ENCODE measurements around the gene PCDHA4. TPM values are rescaled to one million over a fixed set of nuclear protein-coding genes. Genes with fewer than 3 reads are reported as not detected.
"Not testable (repeated sequence)": the region's sequence is repeated elsewhere in the genome, so short reads cannot be mapped to it uniquely, and the experiment has no call there.

The PCDHA4 gene
- total RNA-seq, result not detected

GRCh38 chr5:140806834-140807775 is at the start of gene PCDHA4:
PCDHA4 (plus strand) TSS chr5:140807068.
- Histone ChIP-seq H3K4me3 (ENCODE audit: low read length) (no peak within 1 kb of the TSS), H3K4me1 (ENCODE audit: insufficient read depth, low read length) (no peaks in the 10 kb centered on the region), H3K9me3 (ENCODE audit: low read depth, low read length) (peaks cover 22% of the 10 kb centered on the region), H3K27me3 (ENCODE audit: insufficient read depth, low read length) (peaks cover 15% of the 10 kb centered on the region)

GRCh38 chr5:140764177-140764973 is 42.5 kb upstream of the PCDHA4 start:
- Histone ChIP-seq H3K4me1 (ENCODE audit: insufficient read depth, low read length) (no peaks in the 10 kb centered on the region), H3K27me3 (ENCODE audit: insufficient read depth, low read length) (no peaks in the 10 kb centered on the region), H3K4me3 (ENCODE audit: low read length) (no peak overlapping the region), H3K9me3 (ENCODE audit: low read depth, low read length) (peaks cover 89% of the 10 kb centered on the region)

GRCh38 chr5:140767444-140767843 is 39.4 kb upstream of the PCDHA4 start:
- Histone ChIP-seq H3K9me3 (ENCODE audit: low read depth, low read length) (peaks cover 93% of the 10 kb centered on the region), H3K27me3 (ENCODE audit: insufficient read depth, low read length) (no peaks in the 10 kb centered on the region), H3K4me1 (ENCODE audit: insufficient read depth, low read length) (no peaks in the 10 kb centered on the region), H3K4me3 (ENCODE audit: low read length) (no peak overlapping the region)

GRCh38 chr5:140780512-140780911 is 26.4 kb upstream of the PCDHA4 start:
- no peaks in the 10 kb centered on the region for H3K4me1 ChIP-seq (ENCODE audit: insufficient read depth, low read length)
- H3K27me3 ChIP-seq (ENCODE audit: insufficient read depth, low read length), result peaks cover 7% of the 10 kb centered on the region
- H3K4me3 ChIP-seq (ENCODE audit: low read length), result no peak overlapping the region
- peaks cover 13% of the 10 kb centered on the region for H3K9me3 ChIP-seq (ENCODE audit: low read depth, low read length)

- peaks cover 31% of the 10 kb centered on the region for H3K27me3 ChIP-seq (ENCODE audit: insufficient read depth, low read length)
- no peaks in the 10 kb centered on the region for H3K4me1 ChIP-seq (ENCODE audit: insufficient read depth, low read length)
- peaks cover 46% of the 10 kb centered on the region for H3K9me3 ChIP-seq (ENCODE audit: low read depth, low read length)
- H3K4me3 ChIP-seq (ENCODE audit: low read length), result no peak within 1 kb of the TSS
Measured at GRCh38 chr5:140785905-140786686, 20.8 kb upstream of the PCDHA4 start, which contains the start of gene PCDHA1. PCDHA1 (plus strand) TSS chr5:140786140.

GRCh38 chr5:140787422-140787821 is 19.4 kb upstream of the PCDHA4 start:
- Histone ChIP-seq H3K9me3 (ENCODE audit: low read depth, low read length) (peaks cover 40% of the 10 kb centered on the region), H3K27me3 (ENCODE audit: insufficient read depth, low read length) (peaks cover 34% of the 10 kb centered on the region)
- H3K4me1 ChIP-seq (ENCODE audit: insufficient read depth, low read length); H3K4me3 ChIP-seq (ENCODE audit: low read length): not testable (repeated sequence)

GRCh38 chr5:140787849-140788504 is 18.9 kb upstream of the PCDHA4 start:
- peaks cover 36% of the 10 kb centered on the region for H3K27me3 ChIP-seq (ENCODE audit: insufficient read depth, low read length)
- H3K4me3 ChIP-seq (ENCODE audit: low read length); H3K4me1 ChIP-seq (ENCODE audit: insufficient read depth, low read length): not testable (repeated sequence)
- peaks cover 45% of the 10 kb centered on the region for H3K9me3 ChIP-seq (ENCODE audit: low read depth, low read length)

- Histone ChIP-seq H3K27me3 (ENCODE audit: insufficient read depth, low read length) (peaks cover 51% of the 10 kb centered on the region), H3K4me1 (ENCODE audit: insufficient read depth, low read length) (no peaks in the 10 kb centered on the region), H3K4me3 (ENCODE audit: low read length) (no peak overlapping the region), H3K9me3 (ENCODE audit: low read depth, low read length) (peaks cover 60% of the 10 kb centered on the region)
Measured at GRCh38 chr5:140791089-140791488, 15.8 kb upstream of the PCDHA4 start.

GRCh38 chr5:140794595-140795258 is 12.1 kb upstream of the PCDHA4 start, which contains the start of gene PCDHA2:
PCDHA2 (plus strand) TSS chr5:140794852.
- Histone ChIP-seq H3K27me3 (ENCODE audit: insufficient read depth, low read length) (peaks cover 33% of the 10 kb centered on the region), H3K9me3 (ENCODE audit: low read depth, low read length) (peaks cover 40% of the 10 kb centered on the region)

GRCh38 chr5:140795259-140795641 is 11.6 kb upstream of the PCDHA4 start:
- H3K27me3 ChIP-seq (ENCODE audit: insufficient read depth, low read length), result peaks cover 31% of the 10 kb centered on the region
- peaks cover 38% of the 10 kb centered on the region for H3K9me3 ChIP-seq (ENCODE audit: low read depth, low read length)

More at GRCh38 chr5:140794595-140795258, 12.1 kb upstream of the PCDHA4 start, which contains the start of gene PCDHA2:
- Histone ChIP-seq H3K4me1 (ENCODE audit: insufficient read depth, low read length) (no peaks in the 10 kb centered on the region), H3K4me3 (ENCODE audit: low read length) (no peak within 1 kb of the TSS)

GRCh38 chr5:140796072-140796717 is 10.7 kb upstream of the PCDHA4 start:
- Histone ChIP-seq H3K27me3 (ENCODE audit: insufficient read depth, low read length) (peaks cover 41% of the 10 kb centered on the region), H3K9me3 (ENCODE audit: low read depth, low read length) (peaks cover 41% of the 10 kb centered on the region)
- not testable (repeated sequence) for H3K4me1 ChIP-seq (ENCODE audit: insufficient read depth, low read length); H3K4me3 ChIP-seq (ENCODE audit: low read length)

More at GRCh38 chr5:140795259-140795641, 11.6 kb upstream of the PCDHA4 start:
- Histone ChIP-seq H3K4me1 (ENCODE audit: insufficient read depth, low read length) (no peaks in the 10 kb centered on the region), H3K4me3 (ENCODE audit: low read length) (no peak overlapping the region)

- no peak overlapping the region for H3K4me3 ChIP-seq (ENCODE audit: low read length)
- peaks cover 41% of the 10 kb centered on the region for H3K9me3 ChIP-seq (ENCODE audit: low read depth, low read length)
- H3K4me1 ChIP-seq (ENCODE audit: insufficient read depth, low read length), result no peaks in the 10 kb centered on the region
- peaks cover 44% of the 10 kb centered on the region for H3K27me3 ChIP-seq (ENCODE audit: insufficient read depth, low read length)
Measured at GRCh38 chr5:140796718-140797095, 10.2 kb upstream of the PCDHA4 start.

GRCh38 chr5:140800816-140801493 is 5.9 kb upstream of the PCDHA4 start, which contains the start of gene PCDHA3:
PCDHA3 (plus strand) TSS chr5:140801057.
- Histone ChIP-seq H3K27me3 (ENCODE audit: insufficient read depth, low read length) (peaks cover 24% of the 10 kb centered on the region), H3K9me3 (ENCODE audit: low read depth, low read length) (peaks cover 18% of the 10 kb centered on the region), H3K4me1 (ENCODE audit: insufficient read depth, low read length) (no peaks in the 10 kb centered on the region), H3K4me3 (ENCODE audit: low read length) (no peak within 1 kb of the TSS)

Measured in mononuclear cell (primary cell).